Stimulated activated CD8-positive, alpha-beta memory T cell treated with anti-CD3 and anti-CD28 coated beads, Interleukin-7, amount 100 ng/mL, for 48 hours (primary cell): ENCODE data around the gene UACA.
"Not testable (repeated sequence)": the region's sequence is repeated elsewhere in the genome, so short reads cannot be mapped to it uniquely, and the experiment has no call there.

ENCODE experiments used
- DNase-seq, 2 donors: peaks; one replicate each; pipeline ENCODE4 v3.0.0-alpha.2; 2020; ENCODE audit warnings: low read depth in 1 of 2; ENCODE audit errors: extremely low read depth in 1 of 2

Gene UACA

GRCh38 chr15:70629735-70630273, 133.6 kb downstream of the UACA start:
- DNase-seq: no peak

GRCh38 chr15:70628549-70628896, 134.8 kb downstream of the UACA start:
- no peak for DNase-seq

DNA sequence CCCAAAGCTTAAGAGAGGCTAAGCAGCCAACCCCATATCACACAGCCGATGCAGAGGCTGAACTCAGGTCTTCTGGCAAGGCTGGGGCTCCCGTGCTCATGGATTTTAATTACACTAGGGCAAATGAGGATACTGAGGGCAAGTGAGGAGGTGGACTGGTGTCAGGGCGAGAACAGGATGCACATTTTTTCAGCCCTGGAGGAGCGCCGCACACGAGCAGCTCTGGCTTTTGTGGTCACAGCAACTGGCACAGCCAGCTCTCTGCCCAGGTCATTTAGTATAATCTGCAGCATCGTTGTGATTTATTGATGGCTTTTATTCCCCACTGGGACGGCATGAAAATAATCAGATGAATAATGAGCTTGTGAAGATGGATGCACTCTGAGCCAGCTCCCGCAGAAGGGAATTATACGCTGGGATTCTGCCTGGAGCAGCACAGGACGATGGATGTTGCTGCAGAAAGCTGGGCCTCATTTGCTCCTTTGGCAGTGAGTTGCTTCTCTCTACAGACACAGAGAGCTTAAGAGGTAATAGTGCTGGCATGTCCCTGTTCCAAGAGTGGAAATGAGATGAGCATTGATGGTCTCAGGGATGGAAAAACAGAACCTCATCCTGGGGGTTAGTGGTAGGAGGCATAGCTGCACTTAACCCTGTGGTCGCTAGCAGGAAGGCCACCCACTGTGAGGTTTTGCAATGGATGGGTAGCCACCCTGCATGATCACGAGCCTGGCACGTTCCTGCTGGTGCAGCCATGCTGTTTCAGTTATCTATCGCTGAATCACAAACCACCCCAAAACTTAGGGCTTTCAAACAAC, 135.4 kb downstream of the UACA start:
- DNase-seq: no peak

GRCh38 chr15:70627322-70627721, 136.0 kb downstream of the UACA start:
- no peak for DNase-seq

DNA sequence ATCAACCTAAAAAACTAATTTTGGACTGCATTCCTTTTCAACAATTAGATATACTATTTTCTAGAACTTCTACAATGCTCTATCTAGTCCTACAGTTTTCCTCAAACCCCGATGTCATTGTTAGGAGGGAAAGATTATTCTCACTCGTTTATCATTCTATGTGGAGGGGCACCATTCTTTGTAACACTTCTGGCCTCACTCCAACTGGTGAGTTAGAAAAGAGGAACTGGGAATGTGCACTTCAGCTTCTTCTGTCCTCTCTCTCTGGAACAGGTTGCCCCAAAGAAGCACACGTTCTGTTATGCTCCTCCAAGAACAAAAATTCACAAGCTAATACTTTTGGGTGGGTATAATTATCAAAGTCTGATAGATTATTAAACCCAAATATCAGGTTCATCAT, 137.9 kb downstream of the UACA start:
- no peak for DNase-seq

GRCh38 chr15:70625011-70625410, 138.3 kb downstream of the UACA start:
- no peak for DNase-seq

DNA sequence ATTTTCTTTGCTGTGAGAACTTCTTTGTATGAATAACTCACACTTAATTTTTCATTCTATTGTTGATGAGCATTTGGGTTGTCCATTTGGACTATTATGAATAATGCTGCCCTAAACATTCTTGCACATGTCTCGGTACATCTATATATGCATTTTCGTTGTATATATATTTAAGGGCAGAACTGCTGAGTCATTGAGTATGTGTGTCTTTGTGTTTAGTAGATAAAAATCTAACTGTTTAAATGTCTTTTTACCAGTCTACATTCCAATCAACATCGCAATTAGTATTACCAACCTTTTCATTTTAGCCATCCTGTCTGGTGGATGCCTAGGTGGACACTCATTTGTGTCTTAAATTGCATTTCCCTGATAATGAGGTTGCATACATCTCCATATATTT, 144.4 kb downstream of the UACA start:
- no peak for DNase-seq

DNA sequence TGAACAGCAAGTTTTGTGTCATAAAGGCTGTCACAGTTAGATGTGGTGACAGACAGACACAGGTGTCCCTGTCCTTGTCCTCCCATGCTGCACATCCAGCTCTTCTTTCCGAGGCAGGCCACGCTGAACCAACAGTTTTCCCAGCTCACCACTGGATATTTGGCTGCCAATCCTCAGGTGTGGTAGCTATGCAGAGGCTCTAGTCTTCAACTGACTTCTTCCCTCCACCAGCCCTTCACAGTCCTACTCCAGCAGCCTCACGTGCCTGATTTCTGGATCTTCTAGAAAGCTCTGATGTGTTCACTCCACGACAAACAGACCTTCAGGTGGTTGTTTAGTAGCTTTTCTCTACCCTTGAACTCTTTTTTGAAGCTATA, 145.5 kb downstream of the UACA start:
- DNase-seq: no peak

GRCh38 chr15:70617076-70617910, 146.1 kb downstream of the UACA start:
- DNase-seq: no peak

- DNase-seq: not testable (repeated sequence)
These were observed 147.0 kb downstream of the UACA start for GRCh38 chr15:70616311-70616756.

DNA sequence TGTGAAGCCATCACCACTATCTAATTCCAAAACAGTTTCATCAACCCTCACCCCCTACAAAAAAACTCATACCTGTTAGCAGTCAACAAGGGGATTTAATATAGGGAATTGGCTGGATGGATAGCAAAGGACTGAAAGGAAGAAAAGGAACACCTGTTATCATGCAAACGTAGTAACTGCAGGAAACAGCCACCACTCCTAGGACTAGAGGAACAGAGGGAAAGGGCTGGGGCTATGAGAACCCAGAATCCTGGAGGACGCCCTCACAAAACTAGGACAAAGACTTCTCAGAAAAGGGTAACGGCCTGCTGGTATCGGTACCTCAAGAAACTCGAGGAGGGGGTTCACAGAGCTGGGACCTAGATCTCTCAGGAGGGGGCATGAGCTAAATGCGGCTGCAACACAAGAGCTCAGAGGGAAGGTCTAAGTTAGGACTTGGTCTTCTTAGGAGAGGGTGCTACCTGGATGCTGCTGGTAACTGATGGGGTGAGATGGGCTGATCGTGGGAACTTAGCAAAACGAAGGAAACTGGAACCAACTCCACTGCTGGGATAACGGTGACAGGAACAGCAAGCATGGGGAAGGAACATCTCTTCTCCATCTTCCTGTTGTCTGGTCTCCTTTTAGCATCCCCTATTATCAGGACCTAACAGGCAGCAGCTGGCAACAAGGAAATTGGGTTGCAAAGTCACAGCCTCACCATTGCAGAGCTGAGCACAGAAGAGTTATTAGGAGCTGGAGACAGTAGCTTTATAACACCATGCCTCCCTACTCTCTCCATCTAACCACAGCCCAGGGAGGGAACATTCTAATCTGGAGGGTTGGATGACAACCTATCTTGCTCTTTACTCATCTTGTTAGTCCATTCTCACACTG, 147.7 kb downstream of the UACA start:
- DNase-seq: no peak

GRCh38 chr15:70614221-70614620, 149.1 kb downstream of the UACA start:
- no peak for DNase-seq

DNA sequence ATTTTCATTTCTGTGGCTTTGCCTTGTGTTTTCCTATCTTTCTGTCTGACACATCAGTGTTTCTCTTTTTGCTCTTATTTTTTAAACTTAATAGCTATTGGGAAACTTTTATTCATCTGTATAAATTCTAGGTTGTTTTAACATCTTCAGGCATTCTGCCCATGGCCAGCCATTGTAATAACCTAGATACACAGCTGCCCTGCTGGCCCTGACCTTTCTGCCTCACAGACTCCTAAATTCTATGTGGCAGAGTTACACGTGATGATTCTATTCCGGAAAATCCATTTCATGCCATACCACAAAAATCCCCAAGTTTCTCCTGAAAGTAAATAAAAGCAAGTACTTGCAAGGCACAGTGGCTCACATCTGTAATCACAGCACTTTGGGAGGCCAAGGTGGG, 150.1 kb downstream of the UACA start:
- no peak for DNase-seq

DNA sequence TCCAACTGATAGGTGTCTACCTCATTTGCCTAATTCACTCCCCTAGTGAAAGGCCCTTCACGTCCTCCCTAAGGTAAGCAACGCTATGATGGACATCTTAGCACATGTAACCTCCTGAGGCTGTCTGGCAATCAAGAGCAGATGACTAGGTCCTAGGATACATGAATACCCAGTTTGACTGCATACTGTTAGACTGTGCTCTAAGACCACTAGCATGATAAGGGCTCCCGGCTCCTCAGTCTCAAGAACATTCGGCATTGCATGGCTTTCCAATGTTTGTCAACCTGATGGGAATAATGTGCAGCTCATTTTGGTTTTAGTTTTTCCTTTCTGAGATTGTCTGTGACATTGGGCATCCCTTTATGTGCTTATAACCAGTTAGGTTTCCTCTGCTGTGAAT, 152.1 kb downstream of the UACA start:
- DNase-seq: no peak

GRCh38 chr15:70610541-70610940, 152.8 kb downstream of the UACA start:
- no peak for DNase-seq

GRCh38 chr15:70609889-70610288, 153.5 kb downstream of the UACA start:
- DNase-seq: no peak

DNA sequence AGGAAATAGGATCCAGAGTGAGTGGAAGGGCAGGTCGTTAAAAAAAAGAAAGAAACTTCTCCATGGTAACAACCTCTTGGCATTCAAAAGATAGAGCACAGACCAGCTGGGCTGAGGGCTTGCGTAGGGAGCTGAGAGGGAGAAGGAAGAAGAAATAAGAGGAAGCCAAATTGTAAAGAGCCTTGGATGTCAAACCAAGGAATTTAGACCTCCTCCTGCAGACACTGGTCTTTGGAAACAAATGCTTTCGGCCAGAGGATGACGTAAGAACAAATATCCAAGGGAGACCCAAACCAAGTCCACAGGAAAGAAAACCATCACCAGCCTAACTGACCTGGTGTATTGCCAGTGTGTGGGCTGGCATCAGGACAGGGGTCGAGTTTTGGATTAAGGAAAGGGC, 155.2 kb downstream of the UACA start:
- no peak for DNase-seq

DNA sequence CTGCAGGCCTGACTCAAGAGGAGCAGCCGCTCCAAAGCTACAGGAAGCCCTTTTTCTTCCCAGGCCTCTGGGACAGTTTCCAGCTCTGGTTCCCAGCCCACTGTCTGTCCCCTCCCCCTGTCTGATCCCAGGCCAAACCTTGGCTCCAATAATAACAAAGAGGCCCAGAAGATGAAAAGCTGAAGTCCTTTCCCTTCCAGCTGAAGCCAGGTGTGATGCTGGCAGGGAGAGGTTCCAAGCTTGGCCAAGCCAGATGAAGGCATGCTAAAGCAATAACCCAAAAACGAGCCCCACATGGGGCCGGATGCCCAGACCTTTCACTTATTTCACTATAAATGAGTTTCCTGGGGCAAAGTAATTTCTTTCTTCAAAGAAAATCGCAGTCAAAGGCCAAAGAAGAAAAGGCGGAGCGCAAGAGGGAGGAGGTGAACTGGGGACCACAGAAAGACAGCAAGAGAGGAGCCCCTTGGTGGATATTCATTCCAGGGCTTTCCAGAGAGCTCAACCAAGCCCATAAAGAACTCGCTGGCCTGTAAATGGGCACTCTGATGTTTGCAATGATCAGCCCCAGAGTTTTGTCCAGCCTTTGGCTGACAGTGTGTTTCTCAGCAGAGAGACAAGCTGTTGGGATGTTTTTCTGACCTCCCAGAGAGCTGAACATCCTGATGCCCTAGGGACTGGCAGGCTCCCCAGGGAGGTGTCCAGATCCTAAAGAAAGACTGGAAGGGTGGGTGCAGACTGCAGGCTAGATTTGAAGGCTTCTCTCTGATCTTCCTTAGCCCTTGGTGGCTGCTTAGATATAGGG, 157.6 kb downstream of the UACA start:
- DNase-seq: no peak

DNA sequence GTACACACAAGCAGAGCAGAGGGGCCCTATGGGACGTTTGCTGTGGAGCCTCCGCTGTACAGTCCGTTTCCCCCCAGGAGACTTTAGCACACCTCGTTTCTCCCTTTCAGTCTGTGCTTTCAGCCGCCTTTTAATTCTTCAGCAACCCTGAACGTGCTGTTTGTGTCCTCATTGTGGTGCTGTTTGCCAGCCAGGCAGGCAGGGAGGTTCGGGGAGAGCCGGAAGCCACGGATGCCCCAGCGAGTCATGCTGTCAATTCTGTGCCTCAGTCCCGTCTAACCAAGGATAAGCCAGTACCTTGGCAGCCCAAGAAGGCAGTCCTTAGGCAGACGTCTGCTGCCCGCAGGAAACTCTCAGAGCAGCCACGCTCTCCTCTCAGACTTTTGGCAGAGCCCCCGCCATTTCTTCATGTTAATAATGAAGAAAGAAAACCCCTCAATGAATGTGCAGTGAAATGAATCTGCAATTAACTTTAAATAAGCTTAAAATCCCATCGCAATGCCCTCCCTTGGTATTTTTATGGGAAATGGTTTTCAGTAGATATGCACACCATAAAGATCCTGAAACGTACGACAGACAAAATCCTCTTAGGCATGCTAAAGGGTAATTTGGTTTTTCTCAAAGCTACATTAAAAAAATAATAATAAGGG, 158.6 kb downstream of the UACA start:
- DNase-seq: no peak
